Psoas muscle (tissue), 8 donors: ENCODE data around the gene ABCA3. TPM values are rescaled to one million over a fixed set of nuclear protein-coding genes. Genes with fewer than 3 reads are reported as not detected.
A peak's percentile ranks its signal among the peaks of the same experiment; 100 is the strongest.

Source experiments
- ATAC-seq, 4 donors: fragments of 200-7000 bp; cut with Tn5 transposase; one replicate each; pipeline ENCODE4 v1.9.1; 2020; ENCODE audit warnings: moderate library complexity in 3 of 4, mild to moderate bottlenecking in 2 of 4
- DNase-seq, 2 donors: peaks; one replicate each; pipeline ENCODE4 v3.0.0-alpha.2; 2020
- H3K27ac ChIP-seq: fragments of 200-600 bp; one replicate; pipeline ENCODE4 v1.8.0; 2022
- H3K27me3 ChIP-seq, 3 donors: fragments of 200-600 bp in 1 of 3; one replicate each; pipeline versions ENCODE4 v1.6.1 to v1.8.0; 2013 to 2022; ENCODE audit warnings: low read length in 2 of 3, mild to moderate bottlenecking in 2 of 3, moderate library complexity in 1 of 3; ENCODE audit not compliant: insufficient read depth in 3 of 3
- H3K36me3 ChIP-seq, 2 donors: fragments of 200-600 bp in 1 of 2; one replicate each; pipeline versions ENCODE4 v1.6.1 to v1.8.0; 2013 to 2022; ENCODE audit warnings: low read depth in 1 of 2, mild to moderate bottlenecking in 1 of 2, moderate library complexity in 1 of 2; ENCODE audit not compliant: insufficient read depth in 1 of 2
- H3K4me1 ChIP-seq: fragments of 200-600 bp; one replicate; pipeline ENCODE4 v1.8.0; 2022
- H3K4me3 ChIP-seq: fragments of 200-600 bp; one replicate; pipeline ENCODE4 v1.8.0; 2022; ENCODE audit warnings: mild to moderate bottlenecking
- H3K9me3 ChIP-seq: fragments of 200-600 bp; one replicate; pipeline ENCODE4 v1.8.0; 2022
- WGBS, 3 donors: extraction: QIAGEN DNeasy Blood & Tissue Kit; methylation state at CpG; one replicate each; pipeline versions ENCODE4 v1.1.6 to v1.1.7; 2013; 5-methylcytosine and 5-hydroxymethylcytosine counted together
- intact Hi-C, 2 donors: fragments of 100-400 bp; cut with DNase I; formaldehyde crosslinking; loops; one replicate each; pipeline versions ENCODE4 v1.11.0 to v1.14.2; 2022
- polyA plus RNA-seq, 3 donors: library from polyadenylated mRNA; stranded (reverse); fragments of 200-250 nt; gene quantifications; one replicate each; pipeline ENCODE4 v1.2.3, GENCODE V29; 2013
- total RNA-seq, 4 donors: library from RNA; stranded (reverse); fragmentation: NEBNext Ultra II Directional in 2 of 4; extraction: Animal tissue kit (Norgen Biotek cat#: 25700) in 2 of 4; gene quantifications; one replicate each; pipeline versions ENCODE4 v1.2.1 to v1.2.4, GENCODE V29; 2021 to 2023
- TF ChIP-seq, protein P1 (sequence below): fragments of 200-600 bp; IDR thresholded peaks from one replicate; pipeline ENCODE4 v1.8.0; 2022; ENCODE audit warnings: antibody characterized with exemption
- donor health status: healthy with polysubstance abuse.
- donor health status: DM: no; HTN: no; CAD: no; lungs with moderate emphysema.
- donor health status: Bipolar disorder and iron deficiency.
- donor health status: healthy.
- donor health status: DM: yes; HTN: yes; CAD: no.
- donor health status: DM: no; HTN: no; CAD: no.
- donor health status: DM: no; HTN: no; CAD: no.
- donor health status: DM: yes; HTN: yes; CAD: no.

ABCA3 gene
- total and polyA plus RNA-seq, 7 donors, result 2.2 to 9.4 (median 8.6) TPM

DNA sequence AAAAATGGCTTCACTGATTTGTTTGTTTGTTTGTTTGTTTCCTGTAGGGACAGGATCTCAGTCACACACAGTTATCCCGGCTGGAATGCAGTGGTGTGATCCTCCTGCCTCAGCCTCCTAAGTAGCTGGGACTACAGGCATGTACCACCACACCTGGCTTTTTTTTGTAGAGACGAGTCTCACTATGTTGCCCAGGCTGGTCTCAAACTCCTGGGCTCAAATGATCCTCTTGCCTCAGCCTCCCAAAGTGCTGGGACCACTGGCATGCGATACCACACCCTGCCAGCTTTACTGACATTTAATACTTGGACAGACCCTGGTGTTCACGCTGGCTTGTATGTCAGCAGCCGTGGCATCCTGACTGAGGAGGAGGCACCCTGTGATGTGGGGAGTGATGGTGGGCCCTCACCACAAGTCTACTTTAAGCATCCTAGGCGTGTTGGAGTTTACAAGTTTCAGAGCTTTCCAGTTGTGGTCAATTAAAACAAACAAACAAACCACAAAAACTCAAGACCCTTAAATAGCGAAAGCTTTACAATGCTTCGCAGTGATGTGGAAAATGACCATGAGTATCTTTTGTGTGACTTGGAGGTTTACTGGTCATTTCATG lies 5.1 kb downstream of the ABCA3 start:
- intact Hi-C loops, result loop anchor here in 1 of 2 donors (5.0 kb wide), 1 partner anchor 68 kb away; the partner anchor contains the start of gene RNPS1
- H3K4me1 ChIP-seq, result peaks cover 10% of the 10 kb centered on the region
- ATAC-seq, result no peak
- WGBS, 3 donors, result 73 to 80% (median 78%) methylated on average over 8 of the region's 8 CpGs
- no peaks in the 10 kb centered on the region for H3K36me3 ChIP-seq
- no peaks in the 10 kb centered on the region for H3K27me3 ChIP-seq
- no peak overlapping the region for H3K4me3 ChIP-seq
- H3K9me3 ChIP-seq, result no peaks in the 10 kb centered on the region
- no peak for DNase-seq
- TF ChIP-seq, protein P1, sequence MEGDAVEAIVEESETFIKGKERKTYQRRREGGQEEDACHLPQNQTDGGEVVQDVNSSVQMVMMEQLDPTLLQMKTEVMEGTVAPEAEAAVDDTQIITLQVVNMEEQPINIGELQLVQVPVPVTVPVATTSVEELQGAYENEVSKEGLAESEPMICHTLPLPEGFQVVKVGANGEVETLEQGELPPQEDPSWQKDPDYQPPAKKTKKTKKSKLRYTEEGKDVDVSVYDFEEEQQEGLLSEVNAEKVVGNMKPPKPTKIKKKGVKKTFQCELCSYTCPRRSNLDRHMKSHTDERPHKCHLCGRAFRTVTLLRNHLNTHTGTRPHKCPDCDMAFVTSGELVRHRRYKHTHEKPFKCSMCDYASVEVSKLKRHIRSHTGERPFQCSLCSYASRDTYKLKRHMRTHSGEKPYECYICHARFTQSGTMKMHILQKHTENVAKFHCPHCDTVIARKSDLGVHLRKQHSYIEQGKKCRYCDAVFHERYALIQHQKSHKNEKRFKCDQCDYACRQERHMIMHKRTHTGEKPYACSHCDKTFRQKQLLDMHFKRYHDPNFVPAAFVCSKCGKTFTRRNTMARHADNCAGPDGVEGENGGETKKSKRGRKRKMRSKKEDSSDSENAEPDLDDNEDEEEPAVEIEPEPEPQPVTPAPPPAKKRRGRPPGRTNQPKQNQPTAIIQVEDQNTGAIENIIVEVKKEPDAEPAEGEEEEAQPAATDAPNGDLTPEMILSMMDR, result no peak
- no peak overlapping the region for H3K27ac ChIP-seq

DNA sequence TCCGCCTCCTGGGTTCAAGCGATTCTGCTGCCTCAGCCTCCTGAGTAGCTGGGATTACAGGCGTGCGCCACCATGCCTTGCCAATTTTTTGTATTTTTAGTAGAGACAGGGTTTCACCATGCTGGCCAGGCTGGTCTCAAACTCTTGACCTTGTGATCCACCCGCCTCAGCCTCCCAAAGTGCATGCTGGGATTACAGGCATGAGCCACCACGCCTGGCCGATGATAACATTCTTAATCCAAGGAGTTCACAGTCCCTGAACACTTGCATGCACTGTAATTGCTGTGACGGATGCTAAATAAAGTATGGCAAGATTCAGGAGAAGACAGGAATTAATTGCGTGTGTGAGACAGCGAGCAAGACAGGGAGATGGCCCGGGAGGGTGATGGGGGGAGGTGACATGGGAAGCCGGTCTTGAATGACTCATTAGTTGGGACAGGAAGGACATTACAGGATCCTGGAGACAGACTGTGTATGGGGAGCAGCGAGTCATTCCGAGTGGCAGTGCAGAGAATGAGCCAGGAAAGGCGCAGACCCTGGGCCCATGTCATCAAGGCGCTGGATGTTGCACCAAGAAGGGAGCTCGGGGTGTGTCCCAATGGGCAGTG lies 6.7 kb downstream of the ABCA3 start:
- 74 to 76% (median 75%) methylated on average over 17 of the region's 17 CpGs for WGBS, 3 donors
- Histone ChIP-seq H3K4me1 (no peaks in the 10 kb centered on the region), H3K9me3 (no peaks in the 10 kb centered on the region), H3K4me3 (no peak overlapping the region), H3K36me3 (no peaks in the 10 kb centered on the region), H3K27ac (no peak overlapping the region), H3K27me3 (no peaks in the 10 kb centered on the region)
- ATAC-seq (peak in 2 of 4 donors; percentile 43), DNase-seq (no peak)
- TF ChIP-seq, protein P1, result no peak
- intact Hi-C loops, result no loop called here

DNA sequence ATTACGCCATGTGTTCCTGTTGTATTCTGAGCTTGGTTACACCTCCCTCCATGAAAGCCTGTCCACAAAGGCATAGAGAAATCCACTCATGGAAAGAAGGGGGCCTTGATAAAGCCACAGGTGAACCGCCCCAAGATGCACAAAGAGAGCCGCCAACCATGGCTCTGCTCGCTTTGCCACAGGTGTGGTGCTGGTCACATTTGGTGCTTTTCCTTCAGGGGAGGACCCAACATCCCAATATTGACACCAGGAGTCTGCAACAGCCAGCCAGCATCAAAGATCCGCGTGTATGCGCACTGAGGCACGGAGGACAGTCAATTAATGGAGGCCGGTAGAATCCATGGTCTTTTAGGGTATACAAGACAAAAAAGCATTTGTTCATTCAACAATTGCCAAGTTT lies 7.3 kb downstream of the ABCA3 start:
- no peak overlapping the region for H3K27ac ChIP-seq
- no peaks in the 10 kb centered on the region for H3K9me3 ChIP-seq
- intact Hi-C loops, result no loop called here
- ATAC-seq (no peak), DNase-seq (no peak)
- no peaks in the 10 kb centered on the region for H3K4me1 ChIP-seq
- TF ChIP-seq, protein P1, result no peak
- 97 to 98% (median 98%) methylated on average over 9 of the region's 9 CpGs for WGBS, 3 donors
- H3K4me3 ChIP-seq, result no peak overlapping the region
- H3K27me3 ChIP-seq, result no peaks in the 10 kb centered on the region
- peaks cover 0 to 4% of the 10 kb centered on the region in 2 donors for H3K36me3 ChIP-seq

DNA sequence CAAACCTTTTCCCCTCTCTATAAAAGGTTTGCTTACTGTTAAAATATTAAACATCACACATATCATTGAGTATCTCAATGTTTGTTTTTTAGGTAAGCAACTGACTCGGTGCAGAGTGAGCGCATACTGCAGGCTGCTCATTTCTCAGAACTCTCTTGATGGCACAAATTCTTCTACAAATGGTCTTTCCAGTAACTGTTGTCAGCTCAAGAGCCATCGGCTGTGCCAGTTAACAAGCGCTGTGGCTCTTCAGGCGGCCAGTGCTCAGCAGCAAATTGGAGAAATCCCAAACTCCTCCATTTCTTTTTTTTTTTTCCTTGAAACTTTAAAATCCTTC lies 8.6 kb downstream of the ABCA3 start:
- H3K27ac ChIP-seq, result no peak overlapping the region
- no peaks in the 10 kb centered on the region for H3K27me3 ChIP-seq
- H3K36me3 ChIP-seq, result peaks cover 0 to 12% of the 10 kb centered on the region in 2 donors
- H3K4me1 ChIP-seq, result no peaks in the 10 kb centered on the region
- ATAC-seq (no peak), DNase-seq (no peak)
- intact Hi-C loops, result no loop called here
- H3K4me3 ChIP-seq, result no peak overlapping the region
- TF ChIP-seq, protein P1, result no peak
- 83 to 88% (median 84%) methylated on average over 5 of the region's 5 CpGs for WGBS, 3 donors
- no peaks in the 10 kb centered on the region for H3K9me3 ChIP-seq
